Osteocyte (in vitro differentiated cells): ENCODE data around the gene MAML2. TPM values are rescaled to one million over a fixed set of nuclear protein-coding genes. Genes with fewer than 3 reads are reported as not detected.

Experiments
- DNase-seq: peaks from one replicate; pipeline ENCODE4 v3.0.0; 2021; ENCODE audit warnings: mixed read lengths; ENCODE audit not compliant: unreplicated experiment; ENCODE audit errors: extremely low spot score
- H3K27ac Mint-ChIP-seq: one replicate; pipeline ENCODE4 v1.8.0; 2021; ENCODE audit warnings: mild to moderate bottlenecking, mixed read lengths; ENCODE audit not compliant: unreplicated experiment
- H3K27me3 Mint-ChIP-seq: one replicate; pipeline ENCODE4 v1.8.0; 2021; ENCODE audit warnings: mixed read lengths; ENCODE audit not compliant: unreplicated experiment
- H3K36me3 Mint-ChIP-seq: one replicate; pipeline ENCODE4 v1.8.0; 2021; ENCODE audit warnings: mixed read lengths; ENCODE audit not compliant: unreplicated experiment
- H3K4me1 Mint-ChIP-seq: one replicate; pipeline ENCODE4 v1.8.0; 2021; ENCODE audit warnings: mixed read lengths; ENCODE audit not compliant: unreplicated experiment
- H3K4me3 Mint-ChIP-seq: one replicate; pipeline ENCODE4 v1.8.0; 2021; ENCODE audit warnings: mild to moderate bottlenecking, moderate library complexity, mixed read lengths; ENCODE audit not compliant: unreplicated experiment
- H3K9me3 Mint-ChIP-seq: one replicate; pipeline ENCODE4 v1.8.0; 2021; ENCODE audit warnings: mixed read lengths; ENCODE audit not compliant: unreplicated experiment
- CTCF ChIP-seq: fragments of 200-600 bp; sonication (generic); IDR thresholded peaks from 2 replicates; pipeline ENCODE4 v1.5.0; 2021; ENCODE audit warnings: antibody characterized with exemption, mild to moderate bottlenecking, moderate library complexity
- total RNA-seq: library from RNA; stranded (reverse); gene quantifications from 2 replicates; pipeline ENCODE4 v1.2.1, GENCODE V29; 2021

Gene MAML2
- total RNA-seq, 1 donor from 2014 or later = 29.3 TPM

- TF ChIP-seq CTCF = no peak
- Mint-ChIP-seq H3K27me3 (no peaks in the 10 kb centered on the region), H3K4me1 (peaks cover 70% of the 10 kb centered on the region), H3K4me3 (no peak overlapping the region), H3K36me3 (peaks cover 4% of the 10 kb centered on the region), H3K9me3 (no peaks in the 10 kb centered on the region), H3K27ac (peak overlapping the region; percentile 98)
- no peak for DNase-seq
These were observed 112.3 kb downstream of the MAML2 start for GRCh38 chr11:96230686-96231085.

- Mint-ChIP-seq H3K4me1 (peaks cover 64% of the 10 kb centered on the region), H3K27ac (peak overlapping the region; percentile 98), H3K4me3 (no peak overlapping the region), H3K27me3 (no peaks in the 10 kb centered on the region), H3K36me3 (peaks cover 4% of the 10 kb centered on the region), H3K9me3 (no peaks in the 10 kb centered on the region)
- DNase-seq = no peak
- TF ChIP-seq CTCF = no peak
These were observed 113.5 kb downstream of the MAML2 start for GRCh38 chr11:96229354-96229977.

- no peak for DNase-seq
- Mint-ChIP-seq H3K4me1 (peaks cover 63% of the 10 kb centered on the region), H3K27ac (peak overlapping the region; percentile 98), H3K9me3 (no peaks in the 10 kb centered on the region), H3K4me3 (peak overlapping the region; percentile 58), H3K27me3 (no peaks in the 10 kb centered on the region), H3K36me3 (peaks cover 3% of the 10 kb centered on the region)
- no peak for TF ChIP-seq CTCF
These were observed 114.1 kb downstream of the MAML2 start for GRCh38 chr11:96228910-96229309.

- DNase-seq = peak; percentile 88
These were observed 114.5 kb downstream of the MAML2 start for GRCh38 chr11:96228473-96228891.

GRCh38 chr11:96227244-96227643 is 115.8 kb downstream of the MAML2 start:
- H3K36me3 Mint-ChIP-seq = peaks cover 5% of the 10 kb centered on the region
- peaks cover 63% of the 10 kb centered on the region for H3K4me1 Mint-ChIP-seq
- no peaks in the 10 kb centered on the region for H3K9me3 Mint-ChIP-seq
- H3K27ac Mint-ChIP-seq = peak overlapping the region; percentile 98
- TF ChIP-seq CTCF = no peak
- no peaks in the 10 kb centered on the region for H3K27me3 Mint-ChIP-seq
- no peak for DNase-seq
- H3K4me3 Mint-ChIP-seq = no peak overlapping the region

More at GRCh38 chr11:96228473-96228891, 114.5 kb downstream of the MAML2 start:
- peak overlapping the region; percentile 58 for H3K4me3 Mint-ChIP-seq
- H3K36me3 Mint-ChIP-seq = peaks cover 3% of the 10 kb centered on the region
- peak; percentile 18 for TF ChIP-seq CTCF
- peak overlapping the region; percentile 98 for H3K27ac Mint-ChIP-seq
- no peaks in the 10 kb centered on the region for H3K9me3 Mint-ChIP-seq
- peaks cover 63% of the 10 kb centered on the region for H3K4me1 Mint-ChIP-seq
- no peaks in the 10 kb centered on the region for H3K27me3 Mint-ChIP-seq
